Activated CD8-positive, alpha-beta memory T cell treated with anti-CD3 and anti-CD28 coated beads, Interleukin-2, amount 50 U/mL, for 24 hours (primary cell): ENCODE results near the gene FRY.

Source experiments
- DNase-seq: peaks from one replicate; pipeline ENCODE4 v3.0.0-alpha.2; 2020; ENCODE audit errors: extremely low read depth

FRY gene

GRCh38 chr13:32309312-32310133, 277.9 kb downstream of the FRY start:
- DNase-seq, result no peak

GRCh38 chr13:32310134-32310706, 278.6 kb downstream of the FRY start:
- DNase-seq, result no peak

GRCh38 chr13:32311188-32311897, 279.8 kb downstream of the FRY start:
- no peak for DNase-seq

- peak; percentile 38 for DNase-seq
Measured at GRCh38 chr13:32314271-32315237, 283.0 kb downstream of the FRY start.

GRCh38 chr13:32315238-32316027, 283.9 kb downstream of the FRY start, which contains the start of the genes BRCA2 and ZAR1L:
TSS of gene BRCA2 (plus strand) at chr13:32315508. CDS start at chr13:32316461, 953 bp downstream.
TSS of gene ZAR1L (minus strand) at chr13:32315363. CDS start at chr13:32311925, 3,438 bp downstream.
- DNase-seq, result peak; percentile 68

- no peak for DNase-seq
Measured at GRCh38 chr13:32316028-32316339, 284.4 kb downstream of the FRY start.

- no peak for DNase-seq
Measured at GRCh38 chr13:32316501-32316900, 284.9 kb downstream of the FRY start.

GRCh38 chr13:32317716-32318465, 286.3 kb downstream of the FRY start:
- no peak for DNase-seq

- DNase-seq, result no peak
Measured at GRCh38 chr13:32320528-32320927, 289.0 kb downstream of the FRY start.

- DNase-seq, result no peak
Measured at GRCh38 chr13:32323912-32324311, 292.3 kb downstream of the FRY start.

- no peak for DNase-seq
Measured at GRCh38 chr13:32330441-32330840, 298.9 kb downstream of the FRY start.

GRCh38 chr13:32334671-32335070, 303.1 kb downstream of the FRY start:
- no peak for DNase-seq

GRCh38 chr13:32340914-32341313, 309.3 kb downstream of the FRY start:
- DNase-seq, result no peak

- no peak for DNase-seq
Measured at GRCh38 chr13:32347651-32348050, 316.1 kb downstream of the FRY start.
